Endothelial cell of umbilical vein (primary cell): Measurements from ENCODE around the gene ANO4.

Experiments used
- CTCF ChIP-seq, 2 donors: IDR thresholded peaks; 1 replicate in 1 of 2; 2 replicates in 1 of 2; pipeline ENCODE4 v1.5.1; 2011; ENCODE audit warnings: low read length in 2 of 2, mild to moderate bottlenecking in 2 of 2, moderate library complexity in 2 of 2, control low read depth in 1 of 2, inconsistent platforms in 1 of 2, low read depth in 1 of 2; ENCODE audit not compliant: insufficient read depth in 1 of 2; ENCODE audit errors: extremely low read depth in 1 of 2
- EZH2 ChIP-seq: IDR thresholded peaks from 2 replicates; pipeline ENCODE4 v1.6.1; 2012; ENCODE audit warnings: borderline replicate concordance, low read depth, mild to moderate bottlenecking, moderate library complexity, low read length, inconsistent platforms; ENCODE audit not compliant: severe bottlenecking
- FOS ChIP-seq: IDR thresholded peaks from 2 replicates; pipeline ENCODE4 v1.6.1; 2011; ENCODE audit warnings: mild to moderate bottlenecking, low read length, moderate library complexity, borderline replicate concordance; ENCODE audit not compliant: insufficient read depth
- GATA2 ChIP-seq: IDR thresholded peaks from 2 replicates; pipeline ENCODE4 v1.7.0; 2011; ENCODE audit warnings: low read depth, mild to moderate bottlenecking, moderate library complexity, mixed read lengths, low read length; ENCODE audit not compliant: insufficient read length, insufficient read depth
- JUN ChIP-seq: IDR thresholded peaks from 2 replicates; pipeline ENCODE4 v1.6.1; 2011; ENCODE audit warnings: borderline replicate concordance, low read depth; ENCODE audit not compliant: insufficient read length, insufficient read depth
- MAX ChIP-seq: IDR thresholded peaks from 2 replicates; pipeline ENCODE4 v1.6.1; 2011; ENCODE audit not compliant: insufficient read depth, insufficient read length
- POLR2A ChIP-seq: IDR thresholded peaks from 2 replicates; pipeline ENCODE4 v1.6.1; 2012; ENCODE audit warnings: low read depth, mild to moderate bottlenecking, control low read depth, low read length
- POLR2AphosphoS5 ChIP-seq: IDR thresholded peaks from 2 replicates; pipeline ENCODE4 v1.6.1; 2012; ENCODE audit warnings: low read depth, mild to moderate bottlenecking, control low read depth, low read length, moderate library complexity; ENCODE audit not compliant: insufficient read depth

GRCh38 chr12:100895192-100895591, 100.6 kb downstream of the ANO4 start:
- TF ChIP-seq CTCF (IDR thresholded peaks at IDR 0.05; ENCODE audit: extremely low read depth in 1 of 2, insufficient read depth in 1 of 2, low read depth in 1 of 2, low read length in 2 of 2) (no peak), POLR2AphosphoS5 (no peak), EZH2 (no peak), JUN (no peak), MAX (no peak), POLR2A (no peak), FOS (no peak), GATA2 (no peak)
